Keratinocyte (primary cell): ENCODE results near the gene GRAP. TPM values are rescaled to one million over a fixed set of nuclear protein-coding genes. Genes with fewer than 3 reads are reported as not detected.

Source experiments
- DNase-seq: peaks from one replicate; pipeline ENCODE4 v3.0.0-alpha.2; 2011; ENCODE audit warnings: low read depth, missing footprints, low spot score
- FAIRE-seq: peaks from 2 replicates; lab custom pipeline; 2011; peaks lifted over from hg19 to GRCh38; lab: Jason Lieb, UNC
- H2AFZ ChIP-seq: 2 replicates; pipeline ENCODE4 v1.6.0; 2012; ENCODE audit warnings: low read length, control low read depth, inconsistent platforms; ENCODE audit not compliant: control insufficient read depth
- H3K27ac ChIP-seq: 2 replicates; pipeline ENCODE4 v1.5.1; 2011; ENCODE audit warnings: low read length; ENCODE audit not compliant: control insufficient read depth, insufficient read depth
- H3K27me3 ChIP-seq: 3 replicates; pipeline ENCODE4 v1.6.0; 2011; ENCODE audit warnings: low read length; ENCODE audit not compliant: control insufficient read depth, insufficient read depth; ENCODE audit errors: extremely low read depth
- H3K36me3 ChIP-seq, 2 experiments: 2 replicates in 1 of 2; 3 replicates in 1 of 2; pipeline ENCODE4 v1.5.1; 2011; ENCODE audit warnings: low read length in 2 of 2, mild to moderate bottlenecking in 1 of 2; ENCODE audit not compliant: control insufficient read depth in 2 of 2, insufficient read depth in 2 of 2; ENCODE audit errors: extremely low read depth in 1 of 2
- H3K4me1 ChIP-seq: 3 replicates; pipeline ENCODE4 v1.5.1; 2011; ENCODE audit warnings: low read length; ENCODE audit not compliant: control insufficient read depth, insufficient read depth; ENCODE audit errors: extremely low read depth
- H3K4me2 ChIP-seq: 3 replicates; pipeline ENCODE4 v1.6.0; 2011; ENCODE audit warnings: low read depth, low read length; ENCODE audit not compliant: control insufficient read depth, insufficient read depth; ENCODE audit errors: extremely low read depth
- H3K4me3 ChIP-seq, 3 experiments: fragments of 200-600 bp in 1 of 3; sonication (generic) in 1 of 3; 2 replicates in 2 of 3; 3 replicates in 1 of 3; pipeline ENCODE4 v1.5.1; 2011 to 2016; ENCODE audit warnings: low read length in 3 of 3, mild to moderate bottlenecking in 3 of 3, control low read depth in 2 of 3, inconsistent platforms in 1 of 3, low read depth in 1 of 3, mixed read lengths in 1 of 3, mixed run types in 1 of 3, moderate library complexity in 1 of 3; ENCODE audit not compliant: control insufficient read depth in 2 of 3, insufficient read depth in 2 of 3; ENCODE audit errors: extremely low read depth in 1 of 3
- H3K79me2 ChIP-seq: 2 replicates; pipeline ENCODE4 v1.6.0; 2012; ENCODE audit warnings: low read length; ENCODE audit not compliant: control insufficient read depth, insufficient read depth
- H3K9ac ChIP-seq: 3 replicates; pipeline ENCODE4 v1.6.0; 2011; ENCODE audit warnings: low read length; ENCODE audit not compliant: control insufficient read depth, insufficient read depth; ENCODE audit errors: extremely low read depth
- H3K9me1 ChIP-seq: 3 replicates; pipeline ENCODE4 v1.6.0; 2011; ENCODE audit warnings: low read length; ENCODE audit not compliant: control insufficient read depth, insufficient read depth; ENCODE audit errors: extremely low read depth
- H3K9me3 ChIP-seq: 2 replicates; pipeline ENCODE4 v1.5.1; 2012; ENCODE audit warnings: low read depth, low read length; ENCODE audit not compliant: control insufficient read depth
- H4K20me1 ChIP-seq: 3 replicates; pipeline ENCODE4 v1.6.0; 2011; ENCODE audit warnings: low read length; ENCODE audit not compliant: control insufficient read depth, insufficient read depth; ENCODE audit errors: extremely low read depth
- EZH2 ChIP-seq: IDR thresholded peaks from one replicate; pipeline ENCODE4 v1.6.1; 2012; ENCODE audit warnings: inconsistent platforms, mild to moderate bottlenecking, low read length, moderate library complexity
- dilution Hi-C: fragments of 300-500 bp; cut with MboI; formaldehyde crosslinking; loops from one replicate; pipeline ENCODE4 v1.7.0; 2020; ENCODE audit warnings: low sequenced_read_pairs; ENCODE audit not compliant: extremely low pct_ligation_motif_present
- polyA plus RNA-seq, 5 experiments: library from polyadenylated mRNA; depleted of rRNA in 3 of 5; stranded (reverse) in 3 of 5; stranded (forward) in 1 of 5; unstranded in 1 of 5; fragments of >200 nt; gene quantifications; 1 replicate in 1 of 5; 2 replicates in 3 of 5; 3 replicates in 1 of 5; pipeline versions ENCODE4 v1.2.1 to v1.2.3, GENCODE V29; 2011 to 2012; ENCODE audit warnings: missing spikeins in 2 of 5, low read depth in 1 of 5, low replicate concordance in 1 of 5
- TF ChIP-seq, protein P1 (sequence below), 3 experiments: IDR thresholded peaks in 1 of 3; conservative IDR thresholded peaks in 1 of 3; optimal IDR thresholded peaks in 1 of 3; 2 replicates in 2 of 3; 3 replicates in 1 of 3; pipeline versions ENCODE3 to v1.5.1; 2011; ENCODE audit warnings: low read length in 3 of 3, mild to moderate bottlenecking in 3 of 3, moderate library complexity in 2 of 3, control low read depth in 1 of 3, inconsistent platforms in 1 of 3; ENCODE audit not compliant: insufficient read depth in 2 of 3; ENCODE audit errors: extremely low read depth in 1 of 3

GRAP gene
- polyA plus RNA-seq, 1 donor (not counting 4 experiments of a cell fraction or from before 2014, with no cell fraction given): 0.03 TPM

DNA sequence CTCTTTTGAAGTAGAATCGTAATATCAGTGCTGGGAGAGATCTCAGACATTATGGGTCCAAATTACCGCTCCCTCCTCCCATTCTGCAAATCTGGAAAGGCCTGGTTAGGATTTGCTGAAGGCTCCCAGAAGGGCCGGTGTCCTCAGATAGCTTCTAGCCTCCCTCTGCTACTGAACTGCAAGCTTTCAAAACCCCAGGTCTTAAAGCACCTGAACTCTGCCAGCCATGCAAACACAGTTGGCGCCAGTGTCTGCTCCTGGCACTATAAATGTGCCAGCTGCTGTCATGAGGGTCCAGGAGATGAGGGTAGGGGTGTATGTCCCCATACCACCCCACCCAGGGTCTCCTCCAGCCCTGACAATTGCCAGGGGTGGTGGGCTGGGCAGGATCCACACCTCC, 70.6 kb downstream of the GRAP start:
- Histone ChIP-seq H3K79me2 (peaks cover 24% of the 10 kb centered on the region), H4K20me1 (peaks cover 18% of the 10 kb centered on the region), H2AFZ (no peak overlapping the region), H3K27ac (no peak overlapping the region), H3K4me2 (no peak overlapping the region), H3K9me3 (no peaks in the 10 kb centered on the region), H3K36me3 (peaks cover 51 to 77% of the 10 kb centered on the region in 2 experiments), H3K4me1 (peaks cover 14% of the 10 kb centered on the region), H3K27me3 (no peaks in the 10 kb centered on the region), H3K9me1 (peaks cover 4% of the 10 kb centered on the region), H3K4me3 (no peak overlapping the region), H3K9ac (no peak overlapping the region)
- FAIRE-seq (no peak), DNase-seq (no peak)
- TF ChIP-seq, protein P1, sequence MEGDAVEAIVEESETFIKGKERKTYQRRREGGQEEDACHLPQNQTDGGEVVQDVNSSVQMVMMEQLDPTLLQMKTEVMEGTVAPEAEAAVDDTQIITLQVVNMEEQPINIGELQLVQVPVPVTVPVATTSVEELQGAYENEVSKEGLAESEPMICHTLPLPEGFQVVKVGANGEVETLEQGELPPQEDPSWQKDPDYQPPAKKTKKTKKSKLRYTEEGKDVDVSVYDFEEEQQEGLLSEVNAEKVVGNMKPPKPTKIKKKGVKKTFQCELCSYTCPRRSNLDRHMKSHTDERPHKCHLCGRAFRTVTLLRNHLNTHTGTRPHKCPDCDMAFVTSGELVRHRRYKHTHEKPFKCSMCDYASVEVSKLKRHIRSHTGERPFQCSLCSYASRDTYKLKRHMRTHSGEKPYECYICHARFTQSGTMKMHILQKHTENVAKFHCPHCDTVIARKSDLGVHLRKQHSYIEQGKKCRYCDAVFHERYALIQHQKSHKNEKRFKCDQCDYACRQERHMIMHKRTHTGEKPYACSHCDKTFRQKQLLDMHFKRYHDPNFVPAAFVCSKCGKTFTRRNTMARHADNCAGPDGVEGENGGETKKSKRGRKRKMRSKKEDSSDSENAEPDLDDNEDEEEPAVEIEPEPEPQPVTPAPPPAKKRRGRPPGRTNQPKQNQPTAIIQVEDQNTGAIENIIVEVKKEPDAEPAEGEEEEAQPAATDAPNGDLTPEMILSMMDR (optimal IDR thresholded peaks at IDR 0.05 in 1 of 3, IDR thresholded peaks at IDR 0.05 in 1 of 3, conservative IDR thresholded peaks at IDR 0.05 in 1 of 3; ENCODE audit: extremely low read depth in 1 of 3, insufficient read depth in 2 of 3, low read length in 3 of 3): no peak
- TF ChIP-seq EZH2: no peak
- dilution Hi-C loops: no loop called here

- no peaks in the 10 kb centered on the region for H3K27me3 ChIP-seq
- H3K79me2 ChIP-seq: peaks cover 24% of the 10 kb centered on the region
- FAIRE-seq (no peak), DNase-seq (no peak)
- dilution Hi-C loops: no loop called here
- peaks cover 6% of the 10 kb centered on the region for H3K9me1 ChIP-seq
- no peak overlapping the region for H2AFZ ChIP-seq
- TF ChIP-seq, protein P1 (optimal IDR thresholded peaks at IDR 0.05 in 1 of 3, IDR thresholded peaks at IDR 0.05 in 1 of 3, conservative IDR thresholded peaks at IDR 0.05 in 1 of 3; ENCODE audit: extremely low read depth in 1 of 3, insufficient read depth in 2 of 3, low read length in 3 of 3): no peak
- no peak for TF ChIP-seq EZH2
- H3K4me3 ChIP-seq: no peak overlapping the region
- no peaks in the 10 kb centered on the region for H3K9me3 ChIP-seq
- peaks cover 55 to 78% of the 10 kb centered on the region in 2 experiments for H3K36me3 ChIP-seq
- H3K4me2 ChIP-seq: no peak overlapping the region
- no peak overlapping the region for H3K27ac ChIP-seq
- H4K20me1 ChIP-seq: peaks cover 18% of the 10 kb centered on the region
- H3K4me1 ChIP-seq: peaks cover 14% of the 10 kb centered on the region
- no peak overlapping the region for H3K9ac ChIP-seq
Measured at GRCh38 chr17:18975597-18975996, 71.2 kb downstream of the GRAP start.
